HepG2 (cell line): Measurements from ENCODE around the gene SERPINF2. TPM values are rescaled to one million over a fixed set of nuclear protein-coding genes. Genes with fewer than 3 reads are reported as not detected.

Experiments used
- ATAC-seq: fragments of 200-7000 bp; cut with Tn5 transposase; 3 replicates; pipeline ENCODE4 v1.9.1; 2020; ENCODE audit warnings: mild to moderate bottlenecking, moderate library complexity
- BruUV-seq: library from RNA; stranded (reverse); fragments of 400-500 nt; replicated peaks from 2 replicates; lab custom pipeline; 2021; lab: Mats Ljungman, UMichigan
- CTCF ChIA-PET: fragments of 300-600 bp; formaldehyde crosslinking; extraction: SDS; loops from one replicate; lab custom pipeline; 2021; ENCODE audit warnings: low total read pairs, inconsistent platforms, low intra/inter-chr PET ratio; lab: Yijun Ruan, JAX
- POLR2A ChIA-PET: fragments of 350-600 bp; sonication (Branson Sonifier 250); formaldehyde crosslinking; loops from one replicate; lab custom pipeline; 2020; ENCODE audit warnings: antibody characterized with exemption, inconsistent platforms; lab: Yijun Ruan, JAX
- DNase-seq: peaks from one replicate; pipeline ENCODE4 v3.0.0-alpha.2; 2015; ENCODE audit warnings: low spot score
- FAIRE-seq: peaks from 3 replicates; lab custom pipeline; 2011; peaks lifted over from hg19 to GRCh38; lab: Jason Lieb, UNC
- H2AFZ ChIP-seq: one replicate; pipeline ENCODE4 v1.6.1; 2011; ENCODE audit warnings: low read length, inconsistent platforms
- H3K27ac ChIP-seq: fragments of 300-600 bp; 3 replicates; pipeline ENCODE4 v1.8.0; 2011; ENCODE audit warnings: mixed run types, mild to moderate bottlenecking, mixed read lengths, low read length, inconsistent platforms; ENCODE audit not compliant: insufficient read depth; ENCODE audit errors: extremely low read length
- H3K27me3 ChIP-seq, 2 experiments: fragments of 200-600 bp in 1 of 2; 2 replicates in 1 of 2; 3 replicates in 1 of 2; pipeline versions ENCODE4 v1.6.0 to v1.8.0; 2011; ENCODE audit warnings: low read length in 2 of 2, mild to moderate bottlenecking in 2 of 2, moderate library complexity in 2 of 2, inconsistent platforms in 1 of 2; ENCODE audit not compliant: insufficient read depth in 2 of 2, control insufficient read depth in 1 of 2
- H3K36me3 ChIP-seq, 2 experiments: fragments of 200-600 bp in 1 of 2; replicated peaks in 1 of 2; 2 replicates in 1 of 2; 3 replicates in 1 of 2; pipeline versions ENCODE4 v1.5.1 to v1.8.0; 2011; ENCODE audit warnings: low read length in 2 of 2, inconsistent platforms in 1 of 2; ENCODE audit not compliant: insufficient read depth in 2 of 2, control insufficient read depth in 1 of 2
- H3K4me1 ChIP-seq: 2 replicates; pipeline ENCODE4 v1.5.1; 2012; ENCODE audit warnings: low read length, inconsistent platforms; ENCODE audit not compliant: insufficient read depth
- H3K4me2 ChIP-seq: 2 replicates; pipeline ENCODE4 v1.6.0; 2011; ENCODE audit warnings: low read depth, low read length, inconsistent platforms
- H3K4me3 ChIP-seq, 3 experiments: fragments of 200-600 bp in 1 of 3; sonication (generic), shearing (Covaris generic) in 1 of 3; replicated peaks in 1 of 3; 2 replicates each; pipeline ENCODE4 v1.5.1; 2011 to 2016; ENCODE audit warnings: low read length in 3 of 3, inconsistent platforms in 2 of 3, low read depth in 2 of 3, mild to moderate bottlenecking in 2 of 3, control low read depth in 1 of 3, mixed read lengths in 1 of 3; ENCODE audit not compliant: insufficient read depth in 1 of 3
- H3K79me2 ChIP-seq: one replicate; pipeline ENCODE4 v1.6.1; 2011; ENCODE audit warnings: low read length, inconsistent platforms; ENCODE audit not compliant: insufficient read depth
- H3K9ac ChIP-seq: 2 replicates; pipeline ENCODE4 v1.6.0; 2011; ENCODE audit warnings: mild to moderate bottlenecking, low read depth, low read length, inconsistent platforms; ENCODE audit not compliant: insufficient read depth
- H3K9me3 ChIP-seq: 2 replicates; pipeline ENCODE4 v1.5.1; 2012; ENCODE audit warnings: mild to moderate bottlenecking, low read length
- H4K20me1 ChIP-seq: 2 replicates; pipeline ENCODE4 v1.6.0; 2011; ENCODE audit warnings: inconsistent platforms, mild to moderate bottlenecking, low read length, moderate library complexity; ENCODE audit not compliant: insufficient read depth
- ATF7 ChIP-seq, 2 experiments: fragments of 450-650 bp in 1 of 2; sonication (generic) in 1 of 2; formaldehyde crosslinking in 1 of 2; IDR thresholded peaks; 2 replicates each; pipeline versions ENCODE4 v1.4.0 to v1.6.1; 2016 to 2020; ENCODE audit warnings: antibody characterized with exemption in 1 of 2, mild to moderate bottlenecking in 1 of 2, missing genetic modification reagents in 1 of 2
- BRF2 ChIP-seq: sonication (generic); formaldehyde crosslinking; IDR thresholded peaks from 2 replicates; pipeline ENCODE4 v1.8.1; 2022; ENCODE audit warnings: mild to moderate bottlenecking, missing genetic modification reagents
- HDAC1 ChIP-seq: sonication (generic); formaldehyde crosslinking; IDR thresholded peaks from 2 replicates; pipeline ENCODE4 v1.5.1; 2020; ENCODE audit warnings: mild to moderate bottlenecking, missing genetic modification reagents
- KLF12 ChIP-seq: sonication (generic); formaldehyde crosslinking; IDR thresholded peaks from 2 replicates; pipeline ENCODE4 v1.4.0; 2020; ENCODE audit warnings: missing genetic modification reagents, borderline replicate concordance
- MYNN ChIP-seq: sonication (generic); formaldehyde crosslinking; IDR thresholded peaks from 2 replicates; pipeline ENCODE4 v1.4.0; 2020; ENCODE audit warnings: mild to moderate bottlenecking, low read depth, missing genetic modification reagents
- PAX8 ChIP-seq: sonication (generic); formaldehyde crosslinking; IDR thresholded peaks from 2 replicates; pipeline ENCODE4 v1.8.0; 2022; ENCODE audit warnings: mild to moderate bottlenecking, missing genetic modification reagents, borderline replicate concordance
- PHF5A ChIP-seq: IDR thresholded peaks from one replicate; pipeline ENCODE4 v1.6.1; 2018; ENCODE audit warnings: low read depth, missing genetic modification reagents; ENCODE audit not compliant: unreplicated experiment
- RAD21 ChIP-seq: fragments of 450-650 bp; formaldehyde crosslinking; IDR thresholded peaks from 2 replicates; pipeline ENCODE4 v1.5.0; 2020; ENCODE audit warnings: mild to moderate bottlenecking
- RCOR2 ChIP-seq: IDR thresholded peaks from 2 replicates; pipeline ENCODE4 v1.6.1; 2016; ENCODE audit warnings: missing biosample characterization, missing genetic modification reagents
- TBL1XR1 ChIP-seq: fragments of 150-350 bp; IDR thresholded peaks from 2 replicates; pipeline ENCODE4 v1.6.1; 2014; ENCODE audit warnings: borderline replicate concordance, low read length; ENCODE audit not compliant: partially characterized antibody
- TBX2 ChIP-seq: sonication (generic); formaldehyde crosslinking; IDR thresholded peaks from 2 replicates; pipeline ENCODE4 v1.5.0; 2020; ENCODE audit warnings: missing genetic modification reagents, mild to moderate bottlenecking, borderline replicate concordance
- ZBTB1 ChIP-seq: sonication (generic); formaldehyde crosslinking; IDR thresholded peaks from 2 replicates; pipeline ENCODE4 v1.4.0; 2020; ENCODE audit warnings: missing genetic modification reagents, borderline replicate concordance
- ZFP41 ChIP-seq: sonication (generic); formaldehyde crosslinking; IDR thresholded peaks from 2 replicates; pipeline ENCODE4 v1.4.0; 2020; ENCODE audit warnings: mild to moderate bottlenecking, missing genetic modification reagents, borderline replicate concordance
- ZMAT3 ChIP-seq: sonication (generic); formaldehyde crosslinking; conservative IDR thresholded peaks from 2 replicates; pipeline ENCODE4 v1.7.0; 2021; ENCODE audit warnings: missing genetic modification reagents
- ZNF235 ChIP-seq: sonication (generic); formaldehyde crosslinking; IDR thresholded peaks from 2 replicates; pipeline ENCODE4 v1.8.1; 2023; ENCODE audit warnings: mild to moderate bottlenecking, missing genetic modification reagents, borderline replicate concordance
- ZNF317 ChIP-seq: sonication (generic); formaldehyde crosslinking; IDR thresholded peaks from 2 replicates; pipeline ENCODE4 v1.5.0; 2020; ENCODE audit warnings: mild to moderate bottlenecking, missing genetic modification reagents
- ZNF343 ChIP-seq: sonication (generic); formaldehyde crosslinking; IDR thresholded peaks from 2 replicates; pipeline ENCODE4 v1.4.0; 2020; ENCODE audit warnings: mild to moderate bottlenecking, missing genetic modification reagents
- ZNF530 ChIP-seq: sonication (generic); formaldehyde crosslinking; IDR thresholded peaks from 2 replicates; pipeline ENCODE4 v1.5.0; 2020; ENCODE audit warnings: low read depth, mild to moderate bottlenecking, missing genetic modification reagents
- ZNF674 ChIP-seq: sonication (generic); formaldehyde crosslinking; IDR thresholded peaks from 2 replicates; pipeline ENCODE4 v1.5.0; 2020; ENCODE audit warnings: low read depth, mild to moderate bottlenecking, missing genetic modification reagents
- ZNF710 ChIP-seq: sonication (generic); formaldehyde crosslinking; IDR thresholded peaks from 2 replicates; pipeline ENCODE4 v1.5.0; 2020; ENCODE audit warnings: mild to moderate bottlenecking, missing genetic modification reagents, borderline replicate concordance
- ZNF768 ChIP-seq: sonication (generic); formaldehyde crosslinking; IDR thresholded peaks from 2 replicates; pipeline ENCODE4 v1.4.0; 2020; ENCODE audit warnings: missing genetic modification reagents
- WGBS: methylation state at CpG from one replicate; pipeline ENCODE4 v1.1.6; 2017; ENCODE audit warnings: low lambda C conversion rate; 5-methylcytosine and 5-hydroxymethylcytosine counted together
- in situ Hi-C: cut with HindIII; loops from 2 replicates; pipeline ENCODE4 v1.10.0; 2017; ENCODE audit warnings: low pct_unique_long_range_greater_than_20kb; ENCODE audit not compliant: extremely low pct_ligation_motif_present
- intact Hi-C: fragments of 100-400 bp; cut with micrococcal nuclease; formaldehyde crosslinking; loops from one replicate; pipeline ENCODE4 v1.10.0; 2022; ENCODE audit not compliant: unreplicated experiment
- polyA plus RNA-seq, 8 experiments: library from polyadenylated mRNA; depleted of rRNA in 3 of 8; stranded (reverse) in 7 of 8; unstranded in 1 of 8; fragments of >200 nt; fragmentation: Illumina TruSeq in 4 of 8; extraction: Trizol in 4 of 8; gene quantifications; 2 replicates each; pipeline versions ENCODE4 v1.2.1 to v1.2.3, GENCODE V29; 2011 to 2016; ENCODE audit warnings: low read depth in 4 of 8, missing spikeins in 1 of 8, mixed read lengths in 1 of 8; ENCODE audit not compliant: insufficient read depth in 1 of 8
- total RNA-seq, 5 experiments: library from RNA; depleted of rRNA; stranded (reverse); fragments of >200 nt; fragmentation: Illumina TruSeq; extraction: Trizol; gene quantifications; 2 replicates each; pipeline ENCODE4 v1.2.3, GENCODE V29; 2016; ENCODE audit warnings: low read depth in 1 of 5

SERPINF2 gene
- total and polyA plus RNA-seq, 2 of the 13 experiments (the other 11 are each of a cell fraction or from before 2014, with no cell fraction given), result 309 to 548 TPM

GRCh38 chr17:1714427-1714979 is 28.2 kb upstream of the SERPINF2 start:
- in situ Hi-C loops, result loop anchor here (25.0 kb wide), 1 partner anchor 323 kb away; the partner anchor contains the start of genes DPH1, OVCA2 and RTN4RL1
- peak; percentile 54 for ATAC-seq
- TF ChIP-seq ZNF530 (CRISPR knock-in tag), result no peak
- no peak for TF ChIP-seq ZFP41 (CRISPR knock-in tag)
- 0 out of 2 replicates have a peak, but pooled peaks have one; percentile 18 for TF ChIP-seq RCOR2 (CRISPR knock-in tag)
- no peak for TF ChIP-seq ZNF710 (CRISPR knock-in tag)
- no peak for TF ChIP-seq RAD21
- no peak for TF ChIP-seq ATF7 (IDR thresholded peaks at IDR 0.05)
- TF ChIP-seq ATF7 (CRISPR knock-in tag; IDR thresholded peaks at IDR 0.05), result no peak; the same call in 1 of the 2 replicates
- peak; percentile 86 for TF ChIP-seq TBL1XR1
- peak; percentile 59; the same call in 1 of the 2 replicates for TF ChIP-seq KLF12
- TF ChIP-seq PAX8 (CRISPR knock-in tag), result no peak
- no peak for TF ChIP-seq ZNF768 (CRISPR knock-in tag)
- no peak for TF ChIP-seq BRF2 (CRISPR knock-in tag)
- TF ChIP-seq TBX2 (CRISPR knock-in tag), result no peak; the same call in 1 of the 2 replicates
- no peak; the same call in 1 of the 2 replicates for TF ChIP-seq ZMAT3
- TF ChIP-seq MYNN (CRISPR knock-in tag), result no peak
- no peak for TF ChIP-seq ZNF235 (CRISPR knock-in tag)
- TF ChIP-seq PHF5A (CRISPR knock-in tag), result no peak
- no peak for TF ChIP-seq ZBTB1 (CRISPR knock-in tag)
- peak; percentile 52; the same call in 1 of the 2 replicates for TF ChIP-seq ZNF317
- TF ChIP-seq HDAC1 (CRISPR knock-in tag), result peak; percentile 85
- no peak for TF ChIP-seq ZNF343 (CRISPR knock-in tag)
- no peak for TF ChIP-seq ZNF674 (CRISPR knock-in tag)

More at GRCh38 chr17:1714427-1714979, 28.2 kb upstream of the SERPINF2 start:
- intact Hi-C loops, result loop anchor here (1.0 to 10.0 kb wide), 3 partner anchors 45 to 150 kb away; no protein-coding TSS in a partner anchor
- peak overlapping the region; percentile 86 to 97 (median 90) for H3K4me3 ChIP-seq
- H3K27me3 ChIP-seq, result no peaks in the 10 kb centered on the region; a peak in 1 of 5 replicates
- no peaks in the 10 kb centered on the region for H3K9me3 ChIP-seq
- ChIA-PET POLR2A (interaction anchor here (0.5 to 17.5 kb wide), 22 partner anchors 11 to 124 kb away, joined by 3 to 480 read pairs (median 6); partner anchors contain the start of genes PRPF8, RILP, RPA1 and SERPINF1), CTCF (interaction anchor here (1.8 to 2.0 kb wide), 2 partner anchors 69 to 151 kb away, joined by 7 to 11 read pairs; no protein-coding TSS in a partner anchor)
- DNase-seq, result peak; percentile 97
- H4K20me1 ChIP-seq, result peaks cover 10% of the 10 kb centered on the region
- no TSS peak for BruUV-seq
- peak overlapping the region; percentile 90 for H3K4me2 ChIP-seq
- peaks cover 6 to 19% of the 10 kb centered on the region in 2 experiments for H3K36me3 ChIP-seq
- under 1% methylated on average over 14 of the region's 19 CpGs for WGBS
- peaks cover 12% of the 10 kb centered on the region for H3K79me2 ChIP-seq
- H2AFZ ChIP-seq, result no peak overlapping the region
- H3K27ac ChIP-seq, result peak overlapping the region; percentile 95
- peak; percentile 87 for FAIRE-seq
- H3K4me1 ChIP-seq, result peaks cover 43% of the 10 kb centered on the region
- H3K9ac ChIP-seq, result peak overlapping the region; percentile 83
